ENCODE measurements around the gene RPL37A. TPM values are rescaled to one million over a fixed set of nuclear protein-coding genes. Genes with fewer than 3 reads are reported as not detected.
A peak's percentile ranks its signal among the peaks of the same experiment; 100 is the strongest.

RPL37A gene
- total RNA-seq, 4 donors from 2014 or later, result 59.1 to 1,456 (median 761) TPM

- no peak overlapping the region for H3K4me3 ChIP-seq
- peak overlapping the region; percentile 3 to 60 (median 51) for H3K27ac ChIP-seq
- H3K36me3 ChIP-seq, result no peaks in the 10 kb centered on the region
- H3K4me1 ChIP-seq, result peaks cover 8 to 19% (median 13%) of the 10 kb centered on the region in 4 donors
- TF ChIP-seq, protein P1, sequence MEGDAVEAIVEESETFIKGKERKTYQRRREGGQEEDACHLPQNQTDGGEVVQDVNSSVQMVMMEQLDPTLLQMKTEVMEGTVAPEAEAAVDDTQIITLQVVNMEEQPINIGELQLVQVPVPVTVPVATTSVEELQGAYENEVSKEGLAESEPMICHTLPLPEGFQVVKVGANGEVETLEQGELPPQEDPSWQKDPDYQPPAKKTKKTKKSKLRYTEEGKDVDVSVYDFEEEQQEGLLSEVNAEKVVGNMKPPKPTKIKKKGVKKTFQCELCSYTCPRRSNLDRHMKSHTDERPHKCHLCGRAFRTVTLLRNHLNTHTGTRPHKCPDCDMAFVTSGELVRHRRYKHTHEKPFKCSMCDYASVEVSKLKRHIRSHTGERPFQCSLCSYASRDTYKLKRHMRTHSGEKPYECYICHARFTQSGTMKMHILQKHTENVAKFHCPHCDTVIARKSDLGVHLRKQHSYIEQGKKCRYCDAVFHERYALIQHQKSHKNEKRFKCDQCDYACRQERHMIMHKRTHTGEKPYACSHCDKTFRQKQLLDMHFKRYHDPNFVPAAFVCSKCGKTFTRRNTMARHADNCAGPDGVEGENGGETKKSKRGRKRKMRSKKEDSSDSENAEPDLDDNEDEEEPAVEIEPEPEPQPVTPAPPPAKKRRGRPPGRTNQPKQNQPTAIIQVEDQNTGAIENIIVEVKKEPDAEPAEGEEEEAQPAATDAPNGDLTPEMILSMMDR (IDR thresholded peaks at IDR 0.05), result no peak
- no peak for TF ChIP-seq POLR2A (IDR thresholded peaks at IDR 0.05)
- peak in 1 of 3 donors; percentile 14 for TF ChIP-seq POLR2AphosphoS5 (IDR thresholded peaks at IDR 0.05)
- peak; percentile 6 for TF ChIP-seq EP300 (IDR thresholded peaks at IDR 0.05; ENCODE audit: low read depth)
- 0 to 26% methylated on average over 1 to 10 of the region's 10 CpGs for WGBS, 2 donors (ENCODE audit: low coverage in 1 of 2)
- H3K9me3 ChIP-seq, result no peaks in the 10 kb centered on the region
- intact Hi-C loops (cut with DNase I; ENCODE audit: low total_unique reads), result no loop called here
- no peaks in the 10 kb centered on the region for H3K27me3 ChIP-seq
- DNase-seq, result peak; percentile 30
- in situ Hi-C loops (cut with MboI; ENCODE audit: low pct_ligation_motif_present in 1 of 4, low pct_unique_long_range_greater_than_20kb in 1 of 4, low sequenced_read_pairs in 3 of 4), result no loop called here
Measured at GRCh38 chr2:216535454-216535995, 36.9 kb downstream of the RPL37A start.

DNA sequence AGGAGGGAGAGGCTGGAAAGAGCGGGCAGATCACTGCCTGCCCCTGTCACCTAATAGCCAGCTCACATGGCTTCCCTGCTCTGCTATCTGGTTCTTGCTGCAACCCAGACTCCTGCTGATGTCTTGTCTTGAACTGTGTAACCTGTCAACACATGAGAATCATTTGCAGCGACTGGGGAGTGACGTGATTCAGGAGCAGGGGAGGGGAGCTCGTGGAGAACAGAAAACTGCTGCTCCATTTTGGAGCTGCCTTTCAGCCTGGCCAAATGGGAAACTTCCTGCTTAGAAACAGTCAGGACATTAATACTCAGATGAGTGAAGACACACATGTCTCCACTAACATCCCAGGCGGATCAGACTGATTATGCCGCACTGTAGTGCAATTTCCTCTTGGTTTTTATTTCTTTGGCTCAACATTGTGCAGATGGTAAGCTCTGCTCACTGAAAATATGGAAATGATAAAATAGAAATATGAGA is 38.1 kb downstream of the RPL37A start:
- no peaks in the 10 kb centered on the region for H3K27me3 ChIP-seq
- H3K36me3 ChIP-seq, result no peaks in the 10 kb centered on the region
- intact Hi-C loops (cut with DNase I; ENCODE audit: low total_unique reads) (no loop called here), in situ Hi-C loops (cut with MboI; ENCODE audit: low pct_ligation_motif_present in 1 of 4, low pct_unique_long_range_greater_than_20kb in 1 of 4, low sequenced_read_pairs in 3 of 4) (no loop called here)
- TF ChIP-seq, protein P1 (IDR thresholded peaks at IDR 0.05), result no peak
- TF ChIP-seq POLR2A (IDR thresholded peaks at IDR 0.05), result no peak
- TF ChIP-seq EP300 (IDR thresholded peaks at IDR 0.05; ENCODE audit: low read depth), result no peak
- TF ChIP-seq POLR2AphosphoS5 (IDR thresholded peaks at IDR 0.05), result no peak
- no peak for DNase-seq
- no peaks in the 10 kb centered on the region for H3K9me3 ChIP-seq
- peaks cover 8 to 20% (median 16%) of the 10 kb centered on the region in 4 donors for H3K4me1 ChIP-seq
- 72 to 73% methylated on average over 5 to 6 of the region's 6 CpGs for WGBS, 2 donors (ENCODE audit: low coverage in 1 of 2)
- no peak overlapping the region for H3K27ac ChIP-seq
- no peak overlapping the region for H3K4me3 ChIP-seq

GRCh38 chr2:216537366-216537765 is 38.7 kb downstream of the RPL37A start:
- Histone ChIP-seq H3K4me1 (peaks cover 8 to 20% (median 16%) of the 10 kb centered on the region in 4 donors), H3K27me3 (no peaks in the 10 kb centered on the region), H3K4me3 (no peak overlapping the region), H3K36me3 (no peaks in the 10 kb centered on the region), H3K27ac (no peak overlapping the region), H3K9me3 (no peaks in the 10 kb centered on the region)
- 89% methylated on average over 4 of the region's 4 CpGs; no CpG with 5 or more reads in 1 of the 2 donors for WGBS, 2 donors (ENCODE audit: low coverage in 1 of 2)
- in situ Hi-C loops (cut with MboI; ENCODE audit: low pct_ligation_motif_present in 1 of 4, low pct_unique_long_range_greater_than_20kb in 1 of 4, low sequenced_read_pairs in 3 of 4), result no loop called here
- TF ChIP-seq POLR2AphosphoS5 (IDR thresholded peaks at IDR 0.05) (no peak), POLR2A (IDR thresholded peaks at IDR 0.05) (no peak), EP300 (IDR thresholded peaks at IDR 0.05; ENCODE audit: low read depth) (no peak)
- TF ChIP-seq, protein P1 (IDR thresholded peaks at IDR 0.05), result no peak
- intact Hi-C loops (cut with DNase I; ENCODE audit: low total_unique reads), result no loop called here
- DNase-seq, result no peak

DNA sequence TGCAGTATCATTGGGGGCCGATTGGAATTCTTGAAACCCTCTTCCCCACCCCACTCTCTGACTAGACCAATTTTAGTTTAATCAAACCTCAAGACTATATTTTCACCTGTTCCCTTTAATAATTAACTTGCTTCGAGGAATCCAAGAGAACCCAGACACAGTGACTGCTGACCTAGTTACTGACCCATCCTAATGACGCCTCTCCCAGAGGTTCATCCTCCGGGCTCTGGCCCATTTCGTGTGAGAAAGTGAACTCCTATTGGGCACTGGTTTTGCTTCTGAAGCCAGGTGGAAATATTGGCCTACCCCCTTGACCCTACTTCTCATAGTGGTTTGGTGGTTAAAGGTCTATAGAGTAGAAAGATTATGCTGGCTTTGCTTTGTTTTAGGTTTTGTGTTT is 39.9 kb downstream of the RPL37A start:
- H3K9me3 ChIP-seq, result no peaks in the 10 kb centered on the region
- TF ChIP-seq EP300 (IDR thresholded peaks at IDR 0.05; ENCODE audit: low read depth) (no peak), POLR2A (IDR thresholded peaks at IDR 0.05) (no peak), POLR2AphosphoS5 (IDR thresholded peaks at IDR 0.05) (no peak)
- TF ChIP-seq, protein P1 (IDR thresholded peaks at IDR 0.05), result no peak
- H3K27ac ChIP-seq, result no peak overlapping the region
- H3K36me3 ChIP-seq, result no peaks in the 10 kb centered on the region
- no peak for DNase-seq
- peaks cover 8 to 20% (median 16%) of the 10 kb centered on the region in 4 donors for H3K4me1 ChIP-seq
- WGBS, 2 donors (ENCODE audit: low coverage in 1 of 2), result 48 to 55% methylated on average over 4 to 5 of the region's 5 CpGs
- in situ Hi-C loops (cut with MboI; ENCODE audit: low pct_ligation_motif_present in 1 of 4, low pct_unique_long_range_greater_than_20kb in 1 of 4, low sequenced_read_pairs in 3 of 4), result no loop called here
- intact Hi-C loops (cut with DNase I; ENCODE audit: low total_unique reads), result no loop called here
- no peaks in the 10 kb centered on the region for H3K27me3 ChIP-seq
- no peak overlapping the region for H3K4me3 ChIP-seq
